ENCODE data around the gene GTF2A1.

GTF2A1 gene

DNA sequence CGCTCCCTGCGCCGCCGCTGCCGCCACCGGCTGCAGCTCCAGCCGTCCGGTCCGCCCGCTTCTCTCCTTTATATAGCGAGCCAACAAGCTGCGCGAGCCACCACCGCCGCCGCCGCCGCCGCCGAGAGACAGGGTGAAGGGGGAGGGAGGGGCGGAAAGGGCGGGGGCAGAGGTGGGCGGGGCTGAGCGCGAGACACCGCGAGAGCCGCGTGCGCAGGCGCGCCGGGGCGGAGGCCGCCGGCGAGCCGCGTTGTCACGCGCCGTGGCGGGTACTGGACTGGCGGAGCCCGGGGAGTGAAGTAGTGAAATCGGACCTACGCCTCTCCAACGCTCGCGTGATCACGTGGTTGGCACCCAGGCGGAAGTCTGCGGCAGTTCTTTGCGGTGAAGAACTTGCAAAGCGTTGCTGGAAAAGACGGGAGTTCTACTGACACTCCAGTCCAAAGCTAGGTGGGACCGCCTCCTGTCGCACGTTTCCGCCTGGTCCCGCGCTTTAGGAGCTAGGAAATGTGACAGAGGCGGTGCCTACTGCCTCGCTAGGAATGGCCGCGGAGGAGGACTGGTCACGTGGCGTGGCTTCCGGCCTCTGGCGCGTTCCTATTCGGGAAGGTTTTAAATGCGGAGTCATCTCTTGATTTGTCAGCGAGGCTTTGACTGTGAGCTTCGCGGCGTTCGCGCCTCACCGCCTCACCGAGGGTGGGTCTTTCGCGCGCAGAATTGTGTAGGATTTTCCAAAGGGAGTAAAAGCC, at the start of gene GTF2A1:
GTF2A1 (minus strand) TSS at position 130 of the 749 bp plus-strand sequence. CDS start 441 bp downstream, outside the sequence.
- H3K4me3 ChIP-seq (replicated peaks; ENCODE audit: low read depth, low read length), result peak within 1 kb of the TSS; percentile 87
- TF ChIP-seq, protein P1, sequence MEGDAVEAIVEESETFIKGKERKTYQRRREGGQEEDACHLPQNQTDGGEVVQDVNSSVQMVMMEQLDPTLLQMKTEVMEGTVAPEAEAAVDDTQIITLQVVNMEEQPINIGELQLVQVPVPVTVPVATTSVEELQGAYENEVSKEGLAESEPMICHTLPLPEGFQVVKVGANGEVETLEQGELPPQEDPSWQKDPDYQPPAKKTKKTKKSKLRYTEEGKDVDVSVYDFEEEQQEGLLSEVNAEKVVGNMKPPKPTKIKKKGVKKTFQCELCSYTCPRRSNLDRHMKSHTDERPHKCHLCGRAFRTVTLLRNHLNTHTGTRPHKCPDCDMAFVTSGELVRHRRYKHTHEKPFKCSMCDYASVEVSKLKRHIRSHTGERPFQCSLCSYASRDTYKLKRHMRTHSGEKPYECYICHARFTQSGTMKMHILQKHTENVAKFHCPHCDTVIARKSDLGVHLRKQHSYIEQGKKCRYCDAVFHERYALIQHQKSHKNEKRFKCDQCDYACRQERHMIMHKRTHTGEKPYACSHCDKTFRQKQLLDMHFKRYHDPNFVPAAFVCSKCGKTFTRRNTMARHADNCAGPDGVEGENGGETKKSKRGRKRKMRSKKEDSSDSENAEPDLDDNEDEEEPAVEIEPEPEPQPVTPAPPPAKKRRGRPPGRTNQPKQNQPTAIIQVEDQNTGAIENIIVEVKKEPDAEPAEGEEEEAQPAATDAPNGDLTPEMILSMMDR (IDR thresholded peaks at IDR 0.05; ENCODE audit: low read depth, low read length, missing control alignments), result no peak
- DNase-seq (ENCODE audit: extremely low read depth, low read depth), result peak; percentile 89

DNA sequence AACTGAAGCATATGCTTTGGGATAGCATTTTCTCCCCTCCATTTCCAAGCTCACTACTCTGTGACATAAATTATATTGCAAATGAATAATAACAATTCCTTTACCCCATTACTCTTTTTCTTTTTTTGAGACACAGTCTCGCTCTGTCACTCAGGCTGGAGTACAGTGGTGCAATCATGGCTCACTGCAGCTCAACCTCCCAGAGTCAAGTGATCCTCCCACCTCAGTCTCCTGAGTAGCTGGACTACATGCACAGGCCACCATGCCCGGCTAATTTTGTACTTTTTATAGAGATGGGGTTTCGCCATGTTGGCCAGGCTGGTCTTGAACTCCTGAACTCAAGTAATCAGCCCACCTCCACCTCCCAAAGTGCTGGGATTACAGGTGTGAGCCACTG, 49.2 kb upstream of the GTF2A1 start:
- no peak for DNase-seq (ENCODE audit: extremely low read depth, low read depth)
- TF ChIP-seq, protein P1 (IDR thresholded peaks at IDR 0.05; ENCODE audit: low read depth, low read length, missing control alignments), result no peak
- no peak overlapping the region for H3K4me3 ChIP-seq (replicated peaks; ENCODE audit: low read depth, low read length)

DNA sequence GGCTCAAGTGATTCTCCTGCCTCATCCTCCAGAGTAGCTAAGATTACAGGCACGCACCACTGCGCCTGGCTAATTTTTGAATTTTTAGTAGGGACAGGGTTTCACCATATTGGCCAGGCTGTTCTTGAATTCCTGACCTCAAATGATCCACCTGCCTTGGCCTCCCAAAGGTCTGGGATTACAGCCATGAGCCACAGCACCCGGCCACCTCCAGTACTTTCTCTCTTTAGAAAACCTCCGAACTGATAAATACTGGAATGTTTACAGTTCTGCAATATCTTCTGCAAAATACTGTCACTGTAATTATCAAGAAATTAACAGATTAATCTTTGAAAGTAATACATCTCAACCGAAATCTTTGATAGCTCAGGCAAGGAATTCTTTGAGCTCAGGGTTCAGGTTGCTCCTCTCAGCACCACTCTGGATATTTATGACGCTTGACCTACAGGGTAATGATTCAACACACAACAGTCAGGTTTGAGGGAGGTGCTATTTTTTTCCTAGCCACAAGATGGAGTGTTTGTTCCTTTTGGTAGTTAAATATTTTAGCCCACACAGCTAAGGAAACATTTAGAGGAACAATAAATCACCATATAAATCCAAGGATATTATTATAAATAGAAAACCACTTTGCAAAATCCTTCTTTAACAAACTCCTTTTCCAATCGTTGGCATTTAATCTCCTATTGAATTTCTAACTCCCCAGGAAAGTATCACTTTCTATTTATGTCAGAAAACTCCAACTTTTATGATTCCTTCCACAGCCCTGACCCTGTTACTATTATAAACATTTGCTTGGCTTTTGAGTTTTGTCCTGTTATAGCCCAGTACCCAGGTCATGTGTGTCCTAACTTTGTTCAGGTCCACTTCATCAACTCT, 48.6 kb upstream of the GTF2A1 start:
- TF ChIP-seq, protein P1 (IDR thresholded peaks at IDR 0.05; ENCODE audit: low read depth, low read length, missing control alignments), result peak; percentile 57
- H3K4me3 ChIP-seq (replicated peaks; ENCODE audit: low read depth, low read length), result no peak overlapping the region
- DNase-seq (ENCODE audit: extremely low read depth, low read depth), result peak; percentile 45

DNA sequence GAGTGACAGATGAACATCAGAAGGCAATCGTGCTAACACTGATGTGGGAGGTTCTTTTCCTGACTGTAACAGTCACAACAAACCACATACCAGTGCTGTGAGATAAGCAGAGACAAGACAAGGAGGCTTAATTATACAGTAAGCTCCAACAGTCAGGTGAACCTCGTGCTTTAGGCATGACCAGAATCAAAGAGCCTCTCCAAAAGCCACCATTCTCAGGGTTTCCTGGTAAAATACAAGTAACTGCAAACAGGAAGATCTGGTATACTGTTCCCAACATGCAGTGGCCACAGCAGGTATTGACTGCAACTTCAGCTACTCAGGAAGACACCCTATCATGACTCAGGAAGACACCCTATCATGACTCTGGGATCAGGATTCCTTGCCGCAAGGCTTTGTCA, 47.3 kb upstream of the GTF2A1 start:
- no peak overlapping the region for H3K4me3 ChIP-seq (replicated peaks; ENCODE audit: low read depth, low read length)
- DNase-seq (ENCODE audit: extremely low read depth, low read depth), result no peak
- TF ChIP-seq, protein P1 (IDR thresholded peaks at IDR 0.05; ENCODE audit: low read depth, low read length, missing control alignments), result no peak

DNA sequence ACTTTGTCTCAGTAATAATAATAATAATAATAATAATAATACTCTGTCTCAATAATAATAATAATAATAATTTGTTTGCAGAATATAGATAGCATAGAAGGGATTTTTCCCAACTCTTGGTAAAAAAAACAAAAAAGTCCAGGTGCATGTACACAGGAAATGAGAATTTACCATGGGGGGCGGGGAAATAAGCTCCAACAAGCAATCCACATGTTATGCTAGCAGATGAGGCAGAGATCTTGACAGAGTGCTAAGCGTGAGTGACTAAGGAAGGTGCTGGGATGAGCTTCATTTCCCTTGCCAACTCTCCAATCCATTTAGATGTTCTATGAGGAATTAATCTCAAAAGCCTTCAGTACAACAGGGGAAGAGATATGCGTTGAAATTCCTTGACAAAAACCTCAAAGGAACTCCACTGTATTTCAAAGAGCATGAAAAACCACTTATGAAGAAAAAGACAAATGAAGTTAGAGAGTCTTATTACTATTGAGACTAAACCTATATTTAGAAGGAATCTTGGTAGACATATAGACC, 44.9 kb upstream of the GTF2A1 start:
- TF ChIP-seq, protein P1 (IDR thresholded peaks at IDR 0.05; ENCODE audit: low read depth, low read length, missing control alignments), result no peak
- DNase-seq (ENCODE audit: extremely low read depth, low read depth), result no peak
- no peak overlapping the region for H3K4me3 ChIP-seq (replicated peaks; ENCODE audit: low read depth, low read length)

DNA sequence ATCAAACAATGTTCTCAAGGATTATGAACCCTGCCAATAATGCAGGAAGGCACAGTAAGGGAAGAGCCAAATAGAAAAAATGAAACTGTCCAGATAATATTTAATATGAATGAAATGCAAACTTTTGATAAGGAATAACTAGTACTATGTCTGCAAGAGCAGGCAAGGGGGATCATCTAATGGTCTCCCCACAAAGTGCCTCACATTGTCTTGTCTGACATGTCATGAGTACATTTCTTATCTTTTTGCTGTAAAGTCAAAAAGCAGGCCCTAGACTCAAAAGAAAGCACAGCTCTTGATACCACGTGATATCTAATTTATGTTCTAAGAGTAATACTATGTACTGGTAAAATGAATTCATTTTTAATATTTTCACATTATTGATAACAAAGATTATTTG, 43.9 kb upstream of the GTF2A1 start:
- DNase-seq (ENCODE audit: extremely low read depth, low read depth), result no peak
- no peak overlapping the region for H3K4me3 ChIP-seq (replicated peaks; ENCODE audit: low read depth, low read length)
- TF ChIP-seq, protein P1 (IDR thresholded peaks at IDR 0.05; ENCODE audit: low read depth, low read length, missing control alignments), result no peak

Data from HFF-Myc (cell line).